ENCODE results near the gene GJA1. TPM values are rescaled to one million over a fixed set of nuclear protein-coding genes. Genes with fewer than 3 reads are reported as not detected.
"Not testable (repeated sequence)": the region's sequence is repeated elsewhere in the genome, so short reads cannot be mapped to it uniquely, and the experiment has no call there.

GJA1 gene
- not detected for polyA plus RNA-seq (2012; ENCODE audit: missing spikeins)

DNA sequence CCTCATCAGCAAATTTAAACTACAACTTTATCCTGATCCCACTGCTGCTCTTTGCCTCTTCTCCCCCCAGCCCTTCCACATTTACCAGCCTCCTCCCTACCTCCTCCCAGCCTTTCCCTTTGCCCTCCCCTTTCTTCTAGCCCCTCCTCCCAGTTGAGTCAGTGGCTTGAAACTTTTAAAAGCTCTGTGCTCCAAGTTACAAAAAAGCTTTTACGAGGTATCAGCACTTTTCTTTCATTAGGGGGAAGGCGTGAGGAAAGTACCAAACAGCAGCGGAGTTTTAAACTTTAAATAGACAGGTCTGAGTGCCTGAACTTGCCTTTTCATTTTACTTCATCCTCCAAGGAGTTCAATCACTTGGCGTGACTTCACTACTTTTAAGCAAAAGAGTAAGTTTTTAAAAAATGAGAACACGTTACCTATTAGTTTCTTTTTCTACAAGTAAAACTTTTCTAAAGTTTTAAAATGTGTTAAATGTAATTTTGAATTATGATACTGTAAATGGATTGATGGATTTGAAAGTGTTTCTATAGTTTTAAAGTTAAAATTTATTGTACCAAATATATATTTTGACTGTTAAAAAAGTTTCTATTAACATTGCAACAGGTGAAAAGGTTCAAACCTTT lies at the start of gene GJA1:
Gene GJA1 (plus strand): TSS at position 203 of the 626 bp plus-strand sequence. CDS start 11,202 bp downstream, outside the sequence.
- DNase-seq (ENCODE audit: insufficient read length) (no peak), FAIRE-seq (no peak)
- TF ChIP-seq TAF1 (IDR thresholded peaks at IDR 0.05; ENCODE audit: borderline replicate concordance, low read depth, low read length) (no peak), POLR2A (IDR thresholded peaks at IDR 0.05; ENCODE audit: low read depth, low read length) (no peak), POLR2AphosphoS5 (IDR thresholded peaks at IDR 0.05; ENCODE audit: low read depth, low read length) (no peak)

- not testable (repeated sequence) for DNase-seq (ENCODE audit: insufficient read length); FAIRE-seq
Observed at GRCh38 chr6:121386551-121386950, 48.9 kb upstream of the GJA1 start.

- TF ChIP-seq POLR2A (IDR thresholded peaks at IDR 0.05; ENCODE audit: low read depth, low read length) (no peak), TAF1 (IDR thresholded peaks at IDR 0.05; ENCODE audit: borderline replicate concordance, low read depth, low read length) (no peak), POLR2AphosphoS5 (IDR thresholded peaks at IDR 0.05; ENCODE audit: low read depth, low read length) (no peak)
- FAIRE-seq (no peak), DNase-seq (ENCODE audit: insufficient read length) (no peak)
Observed at GRCh38 chr6:121389419-121389818, 46.0 kb upstream of the GJA1 start.

GRCh38 chr6:121393731-121394505 lies 41.5 kb upstream of the GJA1 start:
- no peak for DNase-seq (ENCODE audit: insufficient read length)
- TF ChIP-seq TAF1 (IDR thresholded peaks at IDR 0.05; ENCODE audit: borderline replicate concordance, low read depth, low read length) (no peak), POLR2A (IDR thresholded peaks at IDR 0.05; ENCODE audit: low read depth, low read length) (no peak), POLR2AphosphoS5 (IDR thresholded peaks at IDR 0.05; ENCODE audit: low read depth, low read length) (no peak)
- no peak for FAIRE-seq

GRCh38 chr6:121395736-121396135 lies 39.7 kb upstream of the GJA1 start:
- no peak for DNase-seq (ENCODE audit: insufficient read length)
- TF ChIP-seq POLR2AphosphoS5 (IDR thresholded peaks at IDR 0.05; ENCODE audit: low read depth, low read length) (no peak), TAF1 (IDR thresholded peaks at IDR 0.05; ENCODE audit: borderline replicate concordance, low read depth, low read length) (no peak), POLR2A (IDR thresholded peaks at IDR 0.05; ENCODE audit: low read depth, low read length) (no peak)
- no peak for FAIRE-seq

DNA sequence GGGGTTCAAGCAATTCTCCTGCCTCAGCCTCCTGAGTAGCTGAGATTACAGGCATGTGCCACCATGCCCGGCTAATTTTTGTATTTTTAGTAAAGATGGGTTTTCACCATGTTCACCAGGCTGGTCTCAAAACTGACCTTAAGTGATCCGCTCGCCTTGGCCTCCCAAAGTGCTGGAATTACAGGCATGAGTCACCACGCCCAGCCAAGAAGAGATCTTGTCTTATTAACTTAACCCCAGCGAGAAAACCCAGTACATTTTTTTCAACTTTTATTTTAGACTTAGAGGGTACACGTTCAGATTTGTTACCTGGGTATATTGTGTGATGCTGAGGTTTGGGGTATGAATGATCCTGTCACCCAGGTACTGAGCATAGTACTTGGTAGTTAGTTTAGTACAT lies 38.3 kb upstream of the GJA1 start:
- not testable (repeated sequence) for FAIRE-seq; DNase-seq (ENCODE audit: insufficient read length)

DNA sequence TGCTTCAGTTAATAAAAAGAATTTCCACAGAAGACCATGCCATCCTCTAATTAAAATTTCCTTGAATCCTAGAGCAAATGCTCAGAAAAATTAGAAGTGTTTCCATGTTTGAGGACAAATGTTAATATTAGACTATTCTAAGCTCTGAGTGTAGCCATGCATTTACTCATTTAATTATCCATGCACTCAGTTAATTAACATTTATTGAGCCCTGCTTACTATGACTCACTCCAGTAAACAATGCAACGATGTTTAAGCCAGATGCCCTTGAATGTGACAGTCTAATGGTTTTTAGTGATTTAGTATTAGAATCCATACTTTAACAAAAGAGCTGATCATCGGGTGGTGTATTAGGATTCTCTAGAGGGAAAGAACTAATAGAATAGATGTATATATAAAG lies 37.3 kb upstream of the GJA1 start:
- DNase-seq (ENCODE audit: insufficient read length) (no peak), FAIRE-seq (no peak)
- TF ChIP-seq POLR2A (IDR thresholded peaks at IDR 0.05; ENCODE audit: low read depth, low read length) (no peak), TAF1 (IDR thresholded peaks at IDR 0.05; ENCODE audit: borderline replicate concordance, low read depth, low read length) (no peak), POLR2AphosphoS5 (IDR thresholded peaks at IDR 0.05; ENCODE audit: low read depth, low read length) (no peak)

- DNase-seq (ENCODE audit: insufficient read length) (no peak), FAIRE-seq (no peak)
- TF ChIP-seq POLR2A (IDR thresholded peaks at IDR 0.05; ENCODE audit: low read depth, low read length) = no peak
- no peak for TF ChIP-seq TAF1 (IDR thresholded peaks at IDR 0.05; ENCODE audit: borderline replicate concordance, low read depth, low read length)
- TF ChIP-seq POLR2AphosphoS5 (IDR thresholded peaks at IDR 0.05; ENCODE audit: low read depth, low read length) = no peak
Observed at GRCh38 chr6:121399966-121400365, 35.5 kb upstream of the GJA1 start.

DNA sequence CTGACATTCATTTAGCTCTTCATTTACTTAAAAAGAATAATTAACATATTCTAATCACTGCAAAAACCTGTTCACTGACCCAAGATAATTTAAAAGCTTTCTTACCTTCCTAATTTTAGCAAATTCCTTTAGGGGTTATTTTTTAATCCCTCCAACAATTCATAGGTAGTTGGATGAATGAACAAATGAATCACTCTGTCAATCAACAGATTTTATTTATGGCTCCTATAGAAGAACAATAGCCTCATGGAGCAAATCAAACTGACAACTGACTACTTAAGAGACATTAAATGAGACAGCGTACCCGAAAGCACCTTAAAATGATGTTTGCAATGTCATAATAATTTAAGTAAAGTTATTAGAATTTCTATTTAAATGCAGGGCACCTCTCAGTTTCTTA lies 31.5 kb upstream of the GJA1 start:
- no peak for TF ChIP-seq TAF1 (IDR thresholded peaks at IDR 0.05; ENCODE audit: borderline replicate concordance, low read depth, low read length)
- no peak for TF ChIP-seq POLR2A (IDR thresholded peaks at IDR 0.05; ENCODE audit: low read depth, low read length)
- no peak for TF ChIP-seq POLR2AphosphoS5 (IDR thresholded peaks at IDR 0.05; ENCODE audit: low read depth, low read length)
- FAIRE-seq = no peak

DNA sequence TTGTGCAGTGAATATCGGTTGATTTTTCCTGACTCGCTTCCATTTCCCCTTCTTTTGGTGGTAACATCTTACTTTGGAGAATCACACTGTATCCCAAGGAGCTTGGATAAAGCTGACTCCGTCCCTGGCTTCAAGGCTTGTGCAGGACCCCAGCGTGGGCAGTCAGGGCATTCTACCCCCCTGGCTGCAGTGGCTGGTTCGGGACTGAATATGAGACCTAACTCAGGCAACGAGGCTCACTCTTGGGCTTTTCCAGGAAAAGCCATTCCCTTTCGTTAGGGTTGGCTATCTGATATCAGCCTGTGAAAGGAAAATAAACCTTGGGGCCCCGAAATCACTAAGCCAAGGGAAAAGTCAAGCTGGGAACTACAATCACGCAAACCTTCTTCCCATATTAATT lies 30.1 kb upstream of the GJA1 start:
- TF ChIP-seq TAF1 (IDR thresholded peaks at IDR 0.05; ENCODE audit: borderline replicate concordance, low read depth, low read length) = no peak
- TF ChIP-seq POLR2AphosphoS5 (IDR thresholded peaks at IDR 0.05; ENCODE audit: low read depth, low read length) = no peak
- no peak for TF ChIP-seq POLR2A (IDR thresholded peaks at IDR 0.05; ENCODE audit: low read depth, low read length)
- DNase-seq (ENCODE audit: insufficient read length) (no peak), FAIRE-seq (no peak)

More for the DNA sequence above, 31.5 kb upstream of the GJA1 start:
- no peak for DNase-seq (ENCODE audit: insufficient read length)

GRCh38 chr6:121408321-121408720 lies 27.1 kb upstream of the GJA1 start:
- FAIRE-seq (no peak), DNase-seq (ENCODE audit: insufficient read length) (no peak)
- TF ChIP-seq POLR2A (IDR thresholded peaks at IDR 0.05; ENCODE audit: low read depth, low read length) (no peak), TAF1 (IDR thresholded peaks at IDR 0.05; ENCODE audit: borderline replicate concordance, low read depth, low read length) (no peak), POLR2AphosphoS5 (IDR thresholded peaks at IDR 0.05; ENCODE audit: low read depth, low read length) (no peak)

GRCh38 chr6:121413879-121414278 lies 21.6 kb upstream of the GJA1 start:
- no peak for DNase-seq (ENCODE audit: insufficient read length)
- TF ChIP-seq TAF1 (IDR thresholded peaks at IDR 0.05; ENCODE audit: borderline replicate concordance, low read depth, low read length) = no peak
- TF ChIP-seq POLR2AphosphoS5 (IDR thresholded peaks at IDR 0.05; ENCODE audit: low read depth, low read length) = no peak
- no peak for FAIRE-seq

Measured in GM12892 (cell line).